Astrocyte (in vitro differentiated cells and primary cell): ENCODE results near the gene TAMALIN. TPM values are rescaled to one million over a fixed set of nuclear protein-coding genes. Genes with fewer than 3 reads are reported as not detected.

ENCODE experiments used
- DNase-seq: peaks from one replicate; pipeline ENCODE4 v3.0.0-alpha.2; 2010; ENCODE audit warnings: low read depth
- FAIRE-seq: peaks from 2 replicates; lab custom pipeline; 2011; peaks lifted over from hg19 to GRCh38; lab: Jason Lieb, UNC
- H2AFZ ChIP-seq: 2 replicates; pipeline ENCODE4 v1.6.0; 2012; ENCODE audit warnings: low read depth, low read length, inconsistent platforms
- H3K27ac ChIP-seq: 2 replicates; pipeline ENCODE4 v1.5.1; 2011; ENCODE audit warnings: low read depth, low read length, inconsistent platforms
- H3K27me3 ChIP-seq: 2 replicates; pipeline ENCODE4 v1.6.0; 2011; ENCODE audit warnings: low read length, inconsistent platforms; ENCODE audit not compliant: insufficient read depth
- H3K36me3 ChIP-seq: 2 replicates; pipeline ENCODE4 v1.5.1; 2011; ENCODE audit warnings: low read length, inconsistent platforms; ENCODE audit not compliant: insufficient read depth
- H3K4me1 ChIP-seq: 2 replicates; pipeline ENCODE4 v1.5.1; 2011; ENCODE audit warnings: low read length, inconsistent platforms; ENCODE audit not compliant: insufficient read depth
- H3K4me2 ChIP-seq: 2 replicates; pipeline ENCODE4 v1.6.0; 2012; ENCODE audit warnings: low read length, inconsistent platforms
- H3K4me3 ChIP-seq: 2 replicates; pipeline ENCODE4 v1.5.1; 2011; ENCODE audit warnings: low read depth, mild to moderate bottlenecking, low read length, inconsistent platforms; ENCODE audit not compliant: insufficient read depth
- H3K79me2 ChIP-seq: 2 replicates; pipeline ENCODE4 v1.6.0; 2012; ENCODE audit warnings: mild to moderate bottlenecking, low read length, inconsistent platforms; ENCODE audit not compliant: insufficient read depth
- H3K9ac ChIP-seq: 2 replicates; pipeline ENCODE4 v1.6.0; 2012; ENCODE audit warnings: mild to moderate bottlenecking, low read length, inconsistent platforms
- H3K9me3 ChIP-seq: 2 replicates; pipeline ENCODE4 v1.5.1; 2012; ENCODE audit warnings: low read depth, mild to moderate bottlenecking, low read length, inconsistent platforms; ENCODE audit not compliant: insufficient read depth
- H4K20me1 ChIP-seq: 2 replicates; pipeline ENCODE4 v1.6.0; 2012; ENCODE audit warnings: low read length, inconsistent platforms; ENCODE audit not compliant: insufficient read depth
- H3K27ac Mint-ChIP-seq: one replicate; pipeline ENCODE4 v1.8.0; 2021; ENCODE audit warnings: mild to moderate bottlenecking, mixed read lengths; ENCODE audit not compliant: unreplicated experiment
- H3K27me3 Mint-ChIP-seq: one replicate; pipeline ENCODE4 v1.8.0; 2021; ENCODE audit warnings: low read depth, mixed read lengths; ENCODE audit not compliant: unreplicated experiment
- H3K36me3 Mint-ChIP-seq: one replicate; pipeline ENCODE4 v1.8.0; 2021; ENCODE audit warnings: low read depth, mixed read lengths; ENCODE audit not compliant: unreplicated experiment
- H3K4me1 Mint-ChIP-seq: one replicate; pipeline ENCODE4 v1.8.0; 2021; ENCODE audit warnings: low read depth, mixed read lengths; ENCODE audit not compliant: unreplicated experiment
- H3K4me3 Mint-ChIP-seq: one replicate; pipeline ENCODE4 v1.8.0; 2021; ENCODE audit warnings: mild to moderate bottlenecking, moderate library complexity, mixed read lengths; ENCODE audit not compliant: unreplicated experiment
- H3K9me3 Mint-ChIP-seq: one replicate; pipeline ENCODE4 v1.8.0; 2021; ENCODE audit warnings: mild to moderate bottlenecking, mixed read lengths; ENCODE audit not compliant: unreplicated experiment
- EZH2 ChIP-seq: IDR thresholded peaks from 2 replicates; pipeline ENCODE4 v1.6.1; 2012; ENCODE audit warnings: mild to moderate bottlenecking, low read length, inconsistent platforms; ENCODE audit not compliant: insufficient read depth
- total RNA-seq: library from RNA; stranded (reverse); gene quantifications from 2 replicates; pipeline ENCODE4 v1.2.1, GENCODE V29; 2021
- TF ChIP-seq, protein P1 (sequence below): IDR thresholded peaks from 2 replicates; pipeline ENCODE4 v1.5.1; 2011; ENCODE audit warnings: low read depth, mild to moderate bottlenecking, inconsistent platforms, low read length, moderate library complexity; ENCODE audit not compliant: insufficient read depth

The TAMALIN gene
- total RNA-seq, 1 donor from 2014 or later = 9.6 TPM

GRCh38 chr12:52005903-52006703, 643 bp upstream of the TAMALIN start:
- H3K27me3 Mint-ChIP-seq = peaks cover 14% of the 10 kb centered on the region
- DNase-seq (no peak), FAIRE-seq (no peak)
- Histone ChIP-seq H3K9me3 (no peaks in the 10 kb centered on the region), H2AFZ (no peak overlapping the region), H4K20me1 (peaks cover 11% of the 10 kb centered on the region), H3K79me2 (no peaks in the 10 kb centered on the region), H3K27me3 (peaks cover 7% of the 10 kb centered on the region), H3K4me2 (peak overlapping the region; percentile 91), H3K36me3 (no peaks in the 10 kb centered on the region), H3K27ac (no peak overlapping the region), H3K9ac (peak overlapping the region; percentile 31), H3K4me3 (peak overlapping the region; percentile 23), H3K4me1 (peaks cover 21% of the 10 kb centered on the region)
- peak overlapping the region; percentile 87 for H3K27ac Mint-ChIP-seq
- no peaks in the 10 kb centered on the region for H3K36me3 Mint-ChIP-seq
- H3K4me3 Mint-ChIP-seq = peak overlapping the region; percentile 89
- TF ChIP-seq, protein P1, sequence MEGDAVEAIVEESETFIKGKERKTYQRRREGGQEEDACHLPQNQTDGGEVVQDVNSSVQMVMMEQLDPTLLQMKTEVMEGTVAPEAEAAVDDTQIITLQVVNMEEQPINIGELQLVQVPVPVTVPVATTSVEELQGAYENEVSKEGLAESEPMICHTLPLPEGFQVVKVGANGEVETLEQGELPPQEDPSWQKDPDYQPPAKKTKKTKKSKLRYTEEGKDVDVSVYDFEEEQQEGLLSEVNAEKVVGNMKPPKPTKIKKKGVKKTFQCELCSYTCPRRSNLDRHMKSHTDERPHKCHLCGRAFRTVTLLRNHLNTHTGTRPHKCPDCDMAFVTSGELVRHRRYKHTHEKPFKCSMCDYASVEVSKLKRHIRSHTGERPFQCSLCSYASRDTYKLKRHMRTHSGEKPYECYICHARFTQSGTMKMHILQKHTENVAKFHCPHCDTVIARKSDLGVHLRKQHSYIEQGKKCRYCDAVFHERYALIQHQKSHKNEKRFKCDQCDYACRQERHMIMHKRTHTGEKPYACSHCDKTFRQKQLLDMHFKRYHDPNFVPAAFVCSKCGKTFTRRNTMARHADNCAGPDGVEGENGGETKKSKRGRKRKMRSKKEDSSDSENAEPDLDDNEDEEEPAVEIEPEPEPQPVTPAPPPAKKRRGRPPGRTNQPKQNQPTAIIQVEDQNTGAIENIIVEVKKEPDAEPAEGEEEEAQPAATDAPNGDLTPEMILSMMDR = no peak
- H3K9me3 Mint-ChIP-seq = no peaks in the 10 kb centered on the region
- peaks cover 24% of the 10 kb centered on the region for H3K4me1 Mint-ChIP-seq

- H3K27me3 Mint-ChIP-seq = peaks cover 14% of the 10 kb centered on the region
- TF ChIP-seq, protein P1 = no peak
- peak; percentile 97 for TF ChIP-seq EZH2
- Histone ChIP-seq H3K79me2 (no peaks in the 10 kb centered on the region), H2AFZ (peak overlapping the region; percentile 56), H3K4me2 (peak overlapping the region; percentile 91), H3K27me3 (peaks cover 7% of the 10 kb centered on the region), H3K4me3 (peak overlapping the region; percentile 57), H3K4me1 (peaks cover 21% of the 10 kb centered on the region), H4K20me1 (peaks cover 11% of the 10 kb centered on the region), H3K9ac (peak overlapping the region; percentile 71), H3K36me3 (no peaks in the 10 kb centered on the region), H3K9me3 (no peaks in the 10 kb centered on the region), H3K27ac (no peak overlapping the region)
- FAIRE-seq = no peak
- no peak overlapping the region for H3K27ac Mint-ChIP-seq
- peaks cover 24% of the 10 kb centered on the region for H3K4me1 Mint-ChIP-seq
- DNase-seq = no peak
- no peaks in the 10 kb centered on the region for H3K9me3 Mint-ChIP-seq
- H3K4me3 Mint-ChIP-seq = peak overlapping the region; percentile 87
- H3K36me3 Mint-ChIP-seq = peaks cover 2% of the 10 kb centered on the region
Measured at GRCh38 chr12:52007158-52007921, 594 bp downstream of the TAMALIN start.
